BE2C (cell line): ENCODE measurements around the gene KRTAP5-4.

Experiments used
- DNase-seq: peaks from one replicate; pipeline ENCODE4 v3.0.0-alpha.2; 2020
- H3K27me3 ChIP-seq: fragments of 250-450 bp; sonication (Bioruptor Pico); 2 replicates; pipeline ENCODE4 v1.5.1; 2020; ENCODE audit warnings: mild to moderate bottlenecking
- H3K36me3 ChIP-seq: fragments of 250-450 bp; sonication (Bioruptor Pico); 2 replicates; pipeline ENCODE4 v1.5.1; 2020; ENCODE audit warnings: mild to moderate bottlenecking
- H3K4me1 ChIP-seq: fragments of 250-450 bp; sonication (Bioruptor Pico); 2 replicates; pipeline ENCODE4 v1.5.1; 2020
- H3K4me3 ChIP-seq: 2 replicates; pipeline ENCODE4 v1.5.1; 2011; ENCODE audit warnings: low read depth, low read length
- H3K9me3 ChIP-seq: fragments of 250-450 bp; sonication (Bioruptor Pico); 2 replicates; pipeline ENCODE4 v1.5.1; 2020
- CTCF ChIP-seq: IDR thresholded peaks from 2 replicates; pipeline ENCODE4 v1.5.1; 2012; ENCODE audit warnings: mild to moderate bottlenecking, low read depth, low read length

KRTAP5-4 gene

DNA sequence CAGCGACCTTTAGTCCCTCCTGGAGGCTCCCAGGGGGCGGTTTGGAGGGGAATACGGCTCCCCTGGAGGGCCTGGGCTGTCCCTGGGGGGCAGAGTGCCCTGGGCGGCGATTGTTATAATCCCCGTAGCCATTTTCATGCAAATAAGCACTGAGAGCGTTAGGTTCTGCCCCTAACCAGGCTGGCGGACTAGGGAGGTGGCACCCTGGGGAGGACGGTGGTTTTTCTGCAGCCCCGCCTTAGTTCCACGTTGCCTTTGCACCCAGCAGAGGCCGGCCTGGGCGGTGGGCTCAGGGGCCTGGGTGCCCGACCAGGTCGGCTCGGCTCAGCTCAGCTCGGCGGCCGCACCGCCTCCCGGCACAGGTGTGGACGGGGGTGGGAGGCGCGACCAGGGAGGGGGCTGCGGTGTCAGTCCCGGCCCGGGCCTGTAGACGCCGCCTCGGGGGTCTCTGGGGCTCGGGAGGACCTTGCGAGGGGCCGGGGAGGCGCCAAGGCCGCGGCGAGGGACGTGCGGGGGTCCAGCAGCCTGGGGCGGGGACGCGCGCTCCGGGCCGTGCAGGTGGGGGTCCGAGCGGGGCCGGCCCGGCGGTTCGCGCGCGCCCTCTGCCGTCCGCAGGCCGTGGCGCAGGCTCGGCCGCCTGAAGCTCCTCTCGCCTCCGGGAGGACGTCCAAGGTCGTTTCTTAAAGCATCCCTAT, 47.6 kb downstream of the KRTAP5-4 start:
- peak; percentile 44 for DNase-seq
- TF ChIP-seq CTCF, result peak; percentile 48
- H3K27me3 ChIP-seq, result peaks cover 27% of the 10 kb centered on the region
- H3K36me3 ChIP-seq, result no peaks in the 10 kb centered on the region
- peaks cover 3% of the 10 kb centered on the region; the same call in 1 of the 2 replicates for H3K4me1 ChIP-seq
- H3K4me3 ChIP-seq, result no peak overlapping the region
- H3K9me3 ChIP-seq, result no peaks in the 10 kb centered on the region

DNA sequence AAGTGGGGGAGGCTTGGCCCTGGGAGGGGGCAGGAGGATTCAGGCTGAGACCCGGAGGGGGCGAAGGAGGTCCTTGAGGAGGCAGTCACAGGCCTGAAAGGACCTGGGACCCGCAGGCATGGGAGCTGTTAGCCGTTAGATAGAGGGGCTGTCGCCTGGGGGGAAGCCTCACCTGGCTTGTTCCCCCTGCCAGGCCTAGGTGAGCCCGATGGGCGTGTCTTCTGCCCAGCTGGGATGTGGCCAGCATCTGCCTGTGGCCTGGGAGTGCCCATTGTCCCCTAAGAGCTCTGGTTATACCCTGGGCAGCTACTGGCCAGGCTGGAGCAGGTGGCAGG, 48.1 kb downstream of the KRTAP5-4 start:
- Histone ChIP-seq H3K4me1 (peaks cover 3% of the 10 kb centered on the region; the same call in 1 of the 2 replicates), H3K9me3 (no peaks in the 10 kb centered on the region), H3K36me3 (no peaks in the 10 kb centered on the region), H3K4me3 (no peak overlapping the region), H3K27me3 (peaks cover 27% of the 10 kb centered on the region)
- no peak for DNase-seq
- TF ChIP-seq CTCF, result no peak

DNA sequence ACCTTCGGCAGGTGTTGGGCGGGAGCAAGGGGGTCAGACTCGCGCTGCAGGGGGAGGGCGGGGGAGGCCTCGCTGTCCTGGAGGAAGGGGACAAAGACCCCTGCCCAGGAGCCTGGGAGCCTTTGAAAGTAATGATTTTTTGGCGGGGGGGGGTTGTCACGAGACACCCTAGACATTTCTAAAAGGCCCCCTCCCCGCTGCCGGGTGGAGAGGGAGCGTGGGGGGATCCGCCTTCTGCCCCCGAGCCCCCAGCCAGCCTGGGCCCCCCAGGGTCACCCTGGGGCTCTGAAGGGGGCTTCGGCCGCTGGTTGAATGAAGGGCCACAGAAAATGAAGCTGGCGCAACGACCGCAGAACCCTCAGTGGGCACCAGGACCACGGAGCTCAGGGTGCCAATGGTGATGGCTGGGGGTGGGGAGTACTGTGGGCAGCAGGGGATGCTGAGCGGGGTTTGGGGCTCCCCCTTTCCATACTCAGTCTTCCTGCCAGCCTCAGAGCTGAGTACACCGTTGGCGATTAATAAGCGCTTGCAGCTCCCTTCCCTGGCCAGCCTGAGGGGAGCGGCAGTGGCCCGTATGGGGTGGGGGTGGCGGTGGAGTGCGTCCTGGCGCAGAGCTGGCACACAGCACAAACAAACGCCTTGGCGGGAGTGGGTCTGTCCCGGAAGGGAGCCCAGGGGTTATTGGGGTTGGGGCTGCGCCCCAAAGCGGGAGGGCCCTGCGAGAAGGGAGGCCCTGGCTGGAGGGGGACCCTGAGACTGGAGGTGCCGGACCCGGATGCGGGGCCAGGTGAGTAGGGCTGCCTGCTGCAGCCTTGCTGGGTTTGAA, 48.6 kb downstream of the KRTAP5-4 start:
- Histone ChIP-seq H3K4me1 (peaks cover 3% of the 10 kb centered on the region; the same call in 1 of the 2 replicates), H3K27me3 (peaks cover 27% of the 10 kb centered on the region)

DNA sequence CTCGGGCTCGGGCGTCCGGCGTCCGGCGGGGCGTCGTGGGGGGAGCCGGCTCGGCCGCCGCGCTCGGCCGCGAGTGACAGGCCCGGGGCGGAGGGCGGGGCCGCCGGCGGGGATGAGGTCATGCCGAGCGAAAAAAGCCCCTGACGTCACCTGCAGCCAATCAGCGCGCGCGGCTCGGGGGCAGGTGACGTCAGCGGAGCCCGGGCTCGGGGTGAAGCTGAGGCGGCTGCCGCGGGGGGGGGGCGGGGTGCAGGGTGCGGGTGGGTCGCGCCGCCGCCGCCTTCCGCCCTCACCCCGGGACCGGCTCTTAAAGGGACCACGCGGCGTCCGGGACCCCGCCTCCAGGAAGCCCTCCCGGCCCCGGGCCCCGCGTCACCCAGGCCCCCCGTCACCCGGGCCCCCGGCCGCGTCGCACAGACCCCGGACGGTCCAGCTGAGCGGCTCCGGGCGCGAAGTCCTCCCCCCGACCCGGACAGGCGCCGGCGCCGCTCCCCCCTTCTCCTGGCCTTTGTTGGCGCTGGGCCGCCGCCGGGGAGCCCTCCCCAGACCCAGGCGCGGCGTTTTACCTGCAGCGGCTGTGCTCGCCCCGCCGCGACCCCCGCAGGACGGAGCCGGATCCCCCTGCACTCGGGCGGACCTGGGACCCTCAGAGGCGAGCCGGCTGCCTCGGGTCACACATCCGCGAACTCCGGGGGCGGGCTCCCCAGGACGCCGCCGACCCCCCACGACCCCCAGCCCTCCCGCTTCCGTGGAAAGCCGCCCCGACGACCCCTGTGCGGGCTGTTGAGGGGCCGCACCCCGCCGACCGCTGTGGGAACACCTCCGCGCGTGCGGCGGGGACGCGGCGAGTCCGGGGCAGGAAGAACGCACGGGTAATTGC, 49.5 kb downstream of the KRTAP5-4 start, which contains the start of gene DUSP8:
Gene DUSP8 (minus strand): TSS at position 75 of the 880 bp plus-strand sequence. CDS start 6,445 bp downstream, outside the sequence.
- H3K4me3 ChIP-seq, result peak within 1 kb of the TSS; percentile 59
- no peak for TF ChIP-seq CTCF

More for the DNA sequence above, 48.6 kb downstream of the KRTAP5-4 start:
- no peak for TF ChIP-seq CTCF
- no peak for DNase-seq
- no peaks in the 10 kb centered on the region for H3K9me3 ChIP-seq
- H3K36me3 ChIP-seq, result no peaks in the 10 kb centered on the region
- H3K4me3 ChIP-seq, result peak overlapping the region; percentile 28

GRCh38 chr11:1571760-1572196, 50.2 kb downstream of the KRTAP5-4 start:
- H3K36me3 ChIP-seq, result no peaks in the 10 kb centered on the region
- peaks cover 27% of the 10 kb centered on the region for H3K27me3 ChIP-seq
- no peak for DNase-seq
- no peaks in the 10 kb centered on the region for H3K9me3 ChIP-seq
- TF ChIP-seq CTCF, result no peak
- H3K4me1 ChIP-seq, result peaks cover 3% of the 10 kb centered on the region; the same call in 1 of the 2 replicates
- H3K4me3 ChIP-seq, result no peak overlapping the region

More for the DNA sequence above, 49.5 kb downstream of the KRTAP5-4 start, which contains the start of gene DUSP8:
- H3K27me3 ChIP-seq, result peaks cover 27% of the 10 kb centered on the region
- no peaks in the 10 kb centered on the region for H3K36me3 ChIP-seq
- DNase-seq, result peak; percentile 87
- peaks cover 3% of the 10 kb centered on the region; the same call in 1 of the 2 replicates for H3K4me1 ChIP-seq
- H3K9me3 ChIP-seq, result no peaks in the 10 kb centered on the region
